Stimulated activated CD4-positive, alpha-beta T cell treated with anti-CD3 and anti-CD28 coated beads, TNF-alpha, amount 100 ng/mL, for 24 hours (primary cell): ENCODE measurements around the gene MAP2K6.

ENCODE experiments used
- DNase-seq, 3 experiments: peaks; one replicate each; pipeline ENCODE4 v3.0.0-alpha.2; 2020; ENCODE audit warnings: low read depth in 3 of 3

MAP2K6 gene

DNA sequence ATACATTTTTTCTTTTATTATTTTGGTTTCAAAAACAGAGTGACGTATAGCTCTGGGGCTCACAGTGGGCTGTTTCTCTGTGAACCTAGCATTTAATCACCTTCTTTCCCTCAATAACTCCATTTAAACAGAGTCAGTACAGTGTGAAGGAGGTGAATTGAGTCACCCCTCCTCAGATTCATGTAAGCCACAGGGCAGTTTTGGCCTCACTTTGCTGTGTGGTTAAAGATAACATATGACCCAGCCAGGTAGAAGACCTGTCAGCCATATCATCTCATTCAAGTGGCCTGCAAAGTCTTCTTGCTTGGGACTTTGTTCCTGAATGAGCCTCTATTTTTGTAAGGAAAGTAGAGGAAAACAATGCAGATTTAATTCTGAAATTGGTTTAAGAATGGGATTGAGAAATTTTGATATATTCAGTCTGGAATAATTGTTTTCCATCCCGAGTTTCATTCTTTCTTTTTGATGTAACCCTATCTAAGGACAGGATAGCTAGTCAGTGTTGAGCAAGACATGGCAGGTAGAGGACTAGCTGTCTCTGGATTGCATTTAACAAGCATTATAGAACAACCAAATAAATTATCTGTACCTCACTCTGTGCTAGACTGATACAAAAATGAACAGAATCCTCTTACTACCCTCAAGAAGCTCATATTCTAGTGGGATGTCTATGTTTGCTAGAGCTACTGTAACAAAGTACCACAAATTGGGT, 13.1 kb downstream of the MAP2K6 start:
- no peak for DNase-seq

DNA sequence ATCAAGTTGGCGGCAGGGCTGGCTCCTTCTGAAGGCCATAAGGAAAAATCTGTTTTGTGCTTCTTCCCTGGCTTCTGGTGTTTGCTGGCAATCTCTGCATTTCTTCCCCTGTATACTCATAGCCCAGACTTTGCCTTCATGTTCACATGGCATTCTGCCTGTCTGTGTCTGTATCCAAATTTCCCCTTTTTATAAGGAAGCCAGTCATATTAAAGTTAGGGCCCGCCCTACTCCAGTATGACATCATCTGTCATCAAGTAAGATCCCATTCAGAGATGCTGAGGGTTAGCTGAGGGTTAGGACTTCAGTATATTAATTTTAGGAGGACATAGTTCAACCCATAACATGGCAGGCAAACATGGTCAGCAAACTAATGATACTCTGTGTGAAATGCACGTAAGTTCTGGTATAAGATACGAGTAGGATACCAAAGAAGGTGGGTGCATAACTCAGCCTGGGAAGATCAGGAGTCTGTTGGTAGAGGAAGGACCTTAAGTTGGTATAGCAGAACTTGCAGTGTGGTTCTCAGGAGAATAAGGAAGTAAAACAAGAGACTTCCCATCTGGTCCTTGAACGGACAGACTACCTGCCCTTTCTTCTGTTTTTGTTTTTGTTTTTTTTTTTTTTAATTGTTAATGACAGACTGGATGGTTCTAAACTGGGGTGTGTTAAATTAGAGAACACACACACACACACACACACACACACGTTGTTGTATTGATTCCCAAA, 13.9 kb downstream of the MAP2K6 start:
- no peak for DNase-seq

GRCh38 chr17:69430488-69430887, 16.0 kb downstream of the MAP2K6 start:
- no peak for DNase-seq

GRCh38 chr17:69431835-69432234, 17.3 kb downstream of the MAP2K6 start:
- DNase-seq, result no peak

GRCh38 chr17:69433093-69433492, 18.6 kb downstream of the MAP2K6 start:
- no peak for DNase-seq

- no peak for DNase-seq
Measured at GRCh38 chr17:69434164-69434579, 19.7 kb downstream of the MAP2K6 start.

- no peak for DNase-seq
Measured at GRCh38 chr17:69435971-69436696, 21.6 kb downstream of the MAP2K6 start.

DNA sequence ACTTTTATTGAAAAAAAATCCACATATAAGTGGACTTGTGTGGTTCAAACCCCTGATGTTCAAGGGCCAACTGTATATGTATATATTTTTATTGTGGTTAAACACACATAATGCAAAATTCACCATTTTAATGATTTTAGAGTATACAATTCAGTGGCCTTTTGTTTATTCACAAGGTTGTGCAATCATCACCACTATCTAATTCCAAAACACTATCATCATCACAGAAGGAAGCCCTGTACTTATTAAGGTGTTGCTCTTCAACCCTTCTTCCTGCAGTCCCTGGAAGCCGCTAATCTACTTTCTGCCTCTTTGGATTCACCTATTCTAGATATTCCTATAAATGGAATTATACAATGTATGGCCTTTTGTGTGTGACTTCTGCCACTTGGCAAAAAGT, 23.0 kb downstream of the MAP2K6 start:
- no peak for DNase-seq

DNA sequence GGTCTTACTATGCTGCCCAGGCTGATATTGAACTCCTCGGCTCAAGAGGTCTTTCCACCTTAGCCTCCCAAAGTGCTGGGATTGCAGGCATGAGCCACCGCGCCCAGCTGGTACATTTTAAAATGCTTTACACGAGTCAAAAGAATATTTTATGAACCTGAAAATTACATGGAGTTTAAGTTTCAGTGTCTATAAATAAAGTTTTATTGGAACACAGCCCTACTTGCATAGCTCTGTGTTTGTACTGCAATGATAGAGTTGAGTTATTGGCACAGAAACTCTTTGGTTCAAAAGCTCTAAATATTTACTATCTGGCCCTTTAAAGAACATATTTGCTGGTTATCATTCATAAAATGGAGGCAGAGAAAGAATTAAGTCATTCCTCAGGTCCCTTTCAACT, 24.3 kb downstream of the MAP2K6 start:
- no peak for DNase-seq

DNA sequence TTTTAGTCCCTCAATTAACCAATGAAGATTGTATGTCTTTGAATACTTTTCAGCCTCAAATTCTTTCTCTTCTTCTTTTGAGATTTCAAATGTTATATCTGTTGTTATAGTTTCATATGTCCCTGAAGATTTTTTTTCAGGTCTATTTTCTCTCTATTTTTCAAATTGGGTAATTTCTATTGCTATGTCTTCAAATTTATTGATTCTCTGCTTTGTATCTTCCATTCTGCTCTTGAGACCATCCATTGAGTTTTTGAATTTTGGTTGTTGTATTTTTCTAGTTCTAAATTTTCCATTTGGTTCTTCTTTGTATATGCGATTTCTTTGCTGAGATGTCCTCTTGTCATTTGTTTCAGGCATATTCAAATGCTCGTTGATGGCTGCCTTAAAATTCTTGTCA, 26.7 kb downstream of the MAP2K6 start:
- no peak for DNase-seq

DNA sequence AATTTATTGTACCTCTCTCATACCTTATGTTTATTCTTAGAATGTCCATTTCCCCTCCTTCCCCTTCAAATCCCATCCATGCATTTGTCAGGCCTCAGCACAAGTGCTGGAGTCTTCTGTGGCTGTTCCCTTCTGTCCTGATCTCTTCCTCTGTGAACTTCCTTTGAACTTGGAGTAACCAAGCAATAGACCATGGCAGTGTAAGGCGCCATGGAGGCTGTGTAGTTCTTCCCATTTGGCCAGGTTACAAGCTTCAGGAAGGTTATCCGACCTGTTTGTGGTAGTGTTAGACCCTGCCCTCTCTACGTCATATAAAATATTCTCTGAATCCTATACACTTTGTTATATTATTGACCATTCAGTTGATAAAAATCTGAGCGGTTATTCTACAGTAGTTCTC, 28.6 kb downstream of the MAP2K6 start:
- no peak for DNase-seq

DNA sequence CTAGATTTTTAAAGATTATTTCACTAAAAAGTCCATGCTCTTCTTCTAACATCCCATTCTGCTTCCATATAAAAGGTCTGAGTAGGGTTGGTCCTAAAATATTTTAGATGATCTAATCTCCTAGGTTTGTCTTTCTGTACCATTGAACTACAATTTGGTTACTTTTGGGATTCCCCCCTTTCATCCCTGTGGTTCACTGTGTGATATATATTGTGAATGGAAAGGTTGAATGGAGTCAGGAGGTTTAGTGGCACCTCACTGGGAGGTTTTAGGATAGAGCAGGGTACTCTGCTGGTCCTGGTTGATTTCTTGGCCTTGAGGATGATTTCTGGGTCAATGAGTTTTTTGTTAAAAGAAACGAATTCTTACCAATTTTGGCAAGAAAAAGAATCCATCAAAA, 29.5 kb downstream of the MAP2K6 start:
- DNase-seq, result no peak

GRCh38 chr17:69445132-69445531, 30.6 kb downstream of the MAP2K6 start:
- DNase-seq, result no peak

DNA sequence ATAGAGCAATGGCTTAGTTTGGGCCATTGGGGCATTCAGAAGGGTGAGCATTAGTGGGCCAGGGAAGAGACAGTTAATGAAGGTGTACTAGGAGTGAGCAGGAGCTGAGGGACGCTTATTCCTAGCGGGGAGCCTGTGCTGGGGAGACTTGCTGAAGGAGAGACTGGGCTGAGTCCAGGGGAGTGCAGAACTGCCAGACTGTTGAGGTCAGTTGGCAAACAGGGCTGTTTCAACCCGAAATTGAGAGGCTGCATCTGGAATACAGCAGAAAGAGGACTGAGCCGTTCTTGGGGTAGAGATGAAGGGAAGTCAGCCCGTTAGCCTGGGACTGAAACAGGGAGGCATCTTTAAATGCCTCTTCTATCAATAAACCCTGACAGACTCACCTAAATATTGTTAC, 33.2 kb downstream of the MAP2K6 start:
- DNase-seq, result no peak

DNA sequence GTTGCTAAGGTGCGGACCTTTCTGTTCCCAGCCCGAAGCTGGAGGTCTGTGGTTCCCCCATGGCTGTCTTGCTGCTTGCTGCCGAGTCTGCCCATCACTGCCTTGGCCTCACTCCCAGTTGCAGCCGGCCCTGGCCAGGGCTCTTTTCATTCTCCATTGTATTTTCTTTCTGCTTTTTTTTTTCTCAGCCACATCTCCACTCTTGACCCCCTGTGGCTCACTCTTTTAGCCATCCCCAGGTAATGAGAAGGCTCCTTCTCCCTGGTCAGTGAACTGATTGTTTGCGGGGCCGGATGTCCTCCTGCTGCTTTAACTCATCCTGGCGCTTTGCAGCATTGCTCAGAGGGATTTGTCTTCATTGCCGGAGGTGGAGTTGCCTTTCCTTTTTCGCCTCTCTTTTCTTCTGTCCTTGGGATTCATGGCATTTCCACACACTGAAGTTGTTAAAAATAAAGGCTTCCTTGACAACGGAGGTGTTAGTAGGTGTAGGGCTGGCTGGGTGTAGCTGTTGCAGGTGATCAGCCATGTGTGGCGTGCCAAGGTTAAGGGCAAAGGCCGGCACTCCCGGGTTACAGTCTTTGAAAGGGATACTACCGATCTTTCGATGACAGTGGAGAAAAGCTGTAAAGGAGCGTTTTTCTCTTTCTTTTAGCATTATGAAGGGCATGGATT, 34.1 kb downstream of the MAP2K6 start:
- DNase-seq, result no peak

GRCh38 chr17:69450131-69450530, 35.6 kb downstream of the MAP2K6 start:
- DNase-seq, result no peak

- DNase-seq, result no peak
Measured at GRCh38 chr17:69450918-69451317, 36.4 kb downstream of the MAP2K6 start.

DNA sequence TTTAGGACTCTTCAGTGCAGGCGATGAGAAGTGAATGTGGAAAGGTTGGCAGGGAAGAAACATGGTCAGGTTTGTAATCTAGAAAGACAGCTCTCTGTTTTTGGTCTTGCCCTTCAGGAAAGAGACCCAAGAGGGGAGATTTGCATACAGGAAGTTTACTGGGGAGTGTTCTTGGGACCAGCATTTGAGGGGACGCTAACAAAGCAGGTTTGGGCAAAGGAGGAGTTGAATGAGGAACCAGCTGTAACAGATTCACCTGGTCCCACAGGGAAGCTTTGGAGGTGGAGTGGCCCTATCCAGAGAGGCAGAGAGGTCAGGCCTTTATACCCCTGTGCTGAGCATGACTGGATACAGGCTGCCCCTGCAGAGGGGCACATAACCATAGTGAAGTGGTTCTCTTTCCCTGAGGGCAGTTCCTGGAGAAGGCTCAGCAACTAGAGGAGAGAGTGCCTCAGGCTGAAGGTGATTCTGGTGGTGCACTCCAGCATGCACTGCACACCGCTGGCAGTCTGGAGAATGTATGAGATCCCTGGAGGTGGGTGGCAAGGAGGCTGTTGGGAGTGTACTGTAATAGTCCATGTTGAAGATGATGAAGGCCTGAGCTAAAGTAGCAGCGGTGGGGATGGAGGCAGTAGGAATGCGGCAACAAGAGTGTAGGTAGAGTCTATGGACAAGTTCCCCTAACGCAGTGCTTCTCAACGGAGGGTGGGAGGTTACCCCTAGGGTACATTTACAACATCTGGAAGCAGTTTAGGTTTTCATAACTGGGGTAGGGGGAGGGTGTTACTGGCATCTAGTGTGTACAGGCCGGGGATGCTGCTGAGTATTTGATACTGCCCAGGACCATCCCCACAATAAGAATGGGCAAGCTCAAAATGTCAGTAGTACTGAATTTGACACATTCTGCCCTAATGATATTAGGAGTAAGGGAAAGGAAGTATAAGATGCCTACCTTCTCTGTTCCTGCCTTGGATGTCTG, 37.2 kb downstream of the MAP2K6 start:
- no peak for DNase-seq

GRCh38 chr17:69452664-69453260, 38.3 kb downstream of the MAP2K6 start:
- no peak for DNase-seq

- no peak for DNase-seq
Measured at GRCh38 chr17:69454051-69454450, 39.6 kb downstream of the MAP2K6 start.

GRCh38 chr17:69455040-69455439, 40.5 kb downstream of the MAP2K6 start:
- DNase-seq, result no peak
